HepG2 (cell line): Measurements from ENCODE around the gene ANKZF1. TPM values are rescaled to one million over a fixed set of nuclear protein-coding genes. Genes with fewer than 3 reads are reported as not detected.

Source experiments
- AGO1 ChIP-seq: fragments of 200-400 bp; formaldehyde crosslinking; IDR thresholded peaks from 2 replicates; pipeline ENCODE4 v1.6.1; 2017; ENCODE audit warnings: mild to moderate bottlenecking, low read depth, low read length, moderate library complexity; ENCODE audit not compliant: poor library complexity, severe bottlenecking
- ARHGAP35 ChIP-seq: sonication (generic); formaldehyde crosslinking; IDR thresholded peaks from 2 replicates; pipeline ENCODE4 v1.9.0; 2022; ENCODE audit warnings: mild to moderate bottlenecking, inconsistent platforms, moderate library complexity, missing genetic modification reagents, borderline replicate concordance
- BRF2 ChIP-seq: sonication (generic); formaldehyde crosslinking; IDR thresholded peaks from 2 replicates; pipeline ENCODE4 v1.8.1; 2022; ENCODE audit warnings: mild to moderate bottlenecking, missing genetic modification reagents
- HNRNPK ChIP-seq: fragments of 200-400 bp; formaldehyde crosslinking; IDR thresholded peaks from 2 replicates; pipeline ENCODE4 v1.6.1; 2018; ENCODE audit warnings: low read length, low read depth, moderate library complexity, mild to moderate bottlenecking; ENCODE audit not compliant: poor library complexity, severe bottlenecking
- HOXA5 ChIP-seq: sonication (generic); formaldehyde crosslinking; IDR thresholded peaks from 2 replicates; pipeline ENCODE4 v1.4.0; 2020; ENCODE audit warnings: missing genetic modification reagents
- NFYB ChIP-seq: sonication (generic); formaldehyde crosslinking; IDR thresholded peaks from 2 replicates; pipeline ENCODE4 v1.4.0; 2020; ENCODE audit warnings: missing genetic modification reagents
- NR2F6 ChIP-seq, 2 experiments: IDR thresholded peaks; 2 replicates each; pipeline ENCODE4 v1.6.1; 2016; ENCODE audit warnings: antibody characterized with exemption in 1 of 2, mild to moderate bottlenecking in 1 of 2
- PITX1 ChIP-seq: sonication (generic); formaldehyde crosslinking; IDR thresholded peaks from 2 replicates; pipeline ENCODE4 v1.5.1; 2020; ENCODE audit warnings: mild to moderate bottlenecking, missing genetic modification reagents
- RARA ChIP-seq: IDR thresholded peaks from 2 replicates; pipeline ENCODE4 v1.6.1; 2016; ENCODE audit warnings: missing genetic modification reagents, missing compliant biosample characterization
- SAFB2 ChIP-seq: sonication (generic); formaldehyde crosslinking; IDR thresholded peaks from 2 replicates; pipeline ENCODE4 v1.5.1; 2020; ENCODE audit warnings: missing genetic modification reagents, low read depth, mild to moderate bottlenecking, borderline replicate concordance
- TBX2 ChIP-seq: sonication (generic); formaldehyde crosslinking; IDR thresholded peaks from 2 replicates; pipeline ENCODE4 v1.5.0; 2020; ENCODE audit warnings: missing genetic modification reagents, mild to moderate bottlenecking, borderline replicate concordance
- ZFP37 ChIP-seq: sonication (generic); formaldehyde crosslinking; IDR thresholded peaks from 2 replicates; pipeline ENCODE4 v1.4.0; 2020; ENCODE audit warnings: missing genetic modification reagents, borderline replicate concordance
- ZNF256 ChIP-seq: sonication (generic); formaldehyde crosslinking; conservative IDR thresholded peaks from 2 replicates; pipeline ENCODE4 v1.4.0; 2020; ENCODE audit warnings: missing genetic modification reagents
- ZNF367 ChIP-seq: sonication (generic); formaldehyde crosslinking; IDR thresholded peaks from 2 replicates; pipeline ENCODE4 v1.4.0; 2020; ENCODE audit warnings: missing genetic modification reagents, borderline replicate concordance
- polyA plus RNA-seq, 8 experiments: library from polyadenylated mRNA; depleted of rRNA in 3 of 8; stranded (reverse) in 7 of 8; unstranded in 1 of 8; fragments of >200 nt; fragmentation: Illumina TruSeq in 4 of 8; extraction: Trizol in 4 of 8; gene quantifications; 2 replicates each; pipeline versions ENCODE4 v1.2.1 to v1.2.3, GENCODE V29; 2011 to 2016; ENCODE audit warnings: low read depth in 4 of 8, missing spikeins in 1 of 8, mixed read lengths in 1 of 8; ENCODE audit not compliant: insufficient read depth in 1 of 8
- total RNA-seq, 5 experiments: library from RNA; depleted of rRNA; stranded (reverse); fragments of >200 nt; fragmentation: Illumina TruSeq; extraction: Trizol; gene quantifications; 2 replicates each; pipeline ENCODE4 v1.2.3, GENCODE V29; 2016; ENCODE audit warnings: low read depth in 1 of 5
- TF ChIP-seq, protein P1 (sequence below): sonication (generic); formaldehyde crosslinking; IDR thresholded peaks from 2 replicates; pipeline ENCODE4 v1.8.1; 2022; ENCODE audit warnings: low read depth, mild to moderate bottlenecking, missing genetic modification reagents
- TF ChIP-seq, protein P2 (sequence below): sonication (generic); formaldehyde crosslinking; IDR thresholded peaks from 2 replicates; pipeline ENCODE4 v1.4.0; 2020; ENCODE audit warnings: missing genetic modification reagents
- TF ChIP-seq, protein P3 (sequence below): sonication (generic); formaldehyde crosslinking; IDR thresholded peaks from 2 replicates; pipeline ENCODE4 v1.4.0; 2020; ENCODE audit warnings: low read depth, mild to moderate bottlenecking, missing genetic modification reagents

The ANKZF1 gene
- total and polyA plus RNA-seq, 2 of the 13 experiments (the other 11 are each of a cell fraction or from before 2014, with no cell fraction given) = 25.3 to 128 TPM

- TF ChIP-seq, protein P1, sequence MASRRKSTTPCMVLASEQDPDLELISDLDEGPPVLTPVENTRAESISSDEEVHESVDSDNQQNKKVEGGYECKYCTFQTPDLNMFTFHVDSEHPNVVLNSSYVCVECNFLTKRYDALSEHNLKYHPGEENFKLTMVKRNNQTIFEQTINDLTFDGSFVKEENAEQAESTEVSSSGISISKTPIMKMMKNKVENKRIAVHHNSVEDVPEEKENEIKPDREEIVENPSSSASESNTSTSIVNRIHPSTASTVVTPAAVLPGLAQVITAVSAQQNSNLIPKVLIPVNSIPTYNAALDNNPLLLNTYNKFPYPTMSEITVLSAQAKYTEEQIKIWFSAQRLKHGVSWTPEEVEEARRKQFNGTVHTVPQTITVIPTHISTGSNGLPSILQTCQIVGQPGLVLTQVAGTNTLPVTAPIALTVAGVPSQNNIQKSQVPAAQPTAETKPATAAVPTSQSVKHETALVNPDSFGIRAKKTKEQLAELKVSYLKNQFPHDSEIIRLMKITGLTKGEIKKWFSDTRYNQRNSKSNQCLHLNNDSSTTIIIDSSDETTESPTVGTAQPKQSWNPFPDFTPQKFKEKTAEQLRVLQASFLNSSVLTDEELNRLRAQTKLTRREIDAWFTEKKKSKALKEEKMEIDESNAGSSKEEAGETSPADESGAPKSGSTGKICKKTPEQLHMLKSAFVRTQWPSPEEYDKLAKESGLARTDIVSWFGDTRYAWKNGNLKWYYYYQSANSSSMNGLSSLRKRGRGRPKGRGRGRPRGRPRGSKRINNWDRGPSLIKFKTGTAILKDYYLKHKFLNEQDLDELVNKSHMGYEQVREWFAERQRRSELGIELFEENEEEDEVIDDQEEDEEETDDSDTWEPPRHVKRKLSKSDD = no peak; the same call in 1 of the 2 replicates
- TF ChIP-seq ZNF256 (CRISPR knock-in tag) (no peak), HOXA5 (CRISPR knock-in tag) (no peak; the same call in 1 of the 2 replicates), HNRNPK (peak; percentile 83), TBX2 (CRISPR knock-in tag) (peak; percentile 32; the same call in 1 of the 2 replicates), BRF2 (CRISPR knock-in tag) (peak; percentile 88; the same call in 1 of the 2 replicates), NR2F6 (IDR thresholded peaks at IDR 0.05) (no peak), NR2F6 (CRISPR knock-in tag; IDR thresholded peaks at IDR 0.05) (peak; percentile 23; the same call in 1 of the 2 replicates), RARA (no peak; the same call in 1 of the 2 replicates), NFYB (peak; percentile 44; the same call in 1 of the 2 replicates), ZNF367 (CRISPR knock-in tag) (no peak), SAFB2 (CRISPR knock-in tag) (peak; percentile 72; the same call in 1 of the 2 replicates), AGO1 (peak; percentile 96), PITX1 (CRISPR knock-in tag) (peak; percentile 88), ZFP37 (peak; percentile 69; the same call in 1 of the 2 replicates), ARHGAP35 (CRISPR knock-in tag) (peak; percentile 85; the same call in 1 of the 2 replicates)
- TF ChIP-seq, protein P2, sequence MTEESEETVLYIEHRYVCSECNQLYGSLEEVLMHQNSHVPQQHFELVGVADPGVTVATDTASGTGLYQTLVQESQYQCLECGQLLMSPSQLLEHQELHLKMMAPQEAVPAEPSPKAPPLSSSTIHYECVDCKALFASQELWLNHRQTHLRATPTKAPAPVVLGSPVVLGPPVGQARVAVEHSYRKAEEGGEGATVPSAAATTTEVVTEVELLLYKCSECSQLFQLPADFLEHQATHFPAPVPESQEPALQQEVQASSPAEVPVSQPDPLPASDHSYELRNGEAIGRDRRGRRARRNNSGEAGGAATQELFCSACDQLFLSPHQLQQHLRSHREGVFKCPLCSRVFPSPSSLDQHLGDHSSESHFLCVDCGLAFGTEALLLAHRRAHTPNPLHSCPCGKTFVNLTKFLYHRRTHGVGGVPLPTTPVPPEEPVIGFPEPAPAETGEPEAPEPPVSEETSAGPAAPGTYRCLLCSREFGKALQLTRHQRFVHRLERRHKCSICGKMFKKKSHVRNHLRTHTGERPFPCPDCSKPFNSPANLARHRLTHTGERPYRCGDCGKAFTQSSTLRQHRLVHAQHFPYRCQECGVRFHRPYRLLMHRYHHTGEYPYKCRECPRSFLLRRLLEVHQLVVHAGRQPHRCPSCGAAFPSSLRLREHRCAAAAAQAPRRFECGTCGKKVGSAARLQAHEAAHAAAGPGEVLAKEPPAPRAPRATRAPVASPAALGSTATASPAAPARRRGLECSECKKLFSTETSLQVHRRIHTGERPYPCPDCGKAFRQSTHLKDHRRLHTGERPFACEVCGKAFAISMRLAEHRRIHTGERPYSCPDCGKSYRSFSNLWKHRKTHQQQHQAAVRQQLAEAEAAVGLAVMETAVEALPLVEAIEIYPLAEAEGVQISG = peak; percentile 75; the same call in 1 of the 2 replicates
- TF ChIP-seq, protein P3, sequence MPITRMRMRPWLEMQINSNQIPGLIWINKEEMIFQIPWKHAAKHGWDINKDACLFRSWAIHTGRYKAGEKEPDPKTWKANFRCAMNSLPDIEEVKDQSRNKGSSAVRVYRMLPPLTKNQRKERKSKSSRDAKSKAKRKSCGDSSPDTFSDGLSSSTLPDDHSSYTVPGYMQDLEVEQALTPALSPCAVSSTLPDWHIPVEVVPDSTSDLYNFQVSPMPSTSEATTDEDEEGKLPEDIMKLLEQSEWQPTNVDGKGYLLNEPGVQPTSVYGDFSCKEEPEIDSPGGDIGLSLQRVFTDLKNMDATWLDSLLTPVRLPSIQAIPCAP = no peak
Measured at GRCh38 chr2:219206328-219207133, 23.1 kb upstream of the ANKZF1 start, which contains the start of gene ZFAND2B (continued).
